GM21786 (cell line): Measurements from ENCODE around the gene SACS.
A peak's percentile ranks its signal among the peaks of the same experiment; 100 is the strongest.
"Not testable (repeated sequence)": the region's sequence is repeated elsewhere in the genome, so short reads cannot be mapped to it uniquely, and the experiment has no call there.

ENCODE experiments used
- ATAC-seq: cut with Tn5 transposase; IDR thresholded peaks from one replicate; pipeline ENCODE4 v1.9.1; 2021; ENCODE audit not compliant: unreplicated experiment

SACS gene

GRCh38 chr13:23418776-23419683 lies 14.5 kb downstream of the SACS start:
- ATAC-seq, result no peak

GRCh38 chr13:23414682-23415081 lies 18.8 kb downstream of the SACS start:
- ATAC-seq, result no peak

- no peak for ATAC-seq
Observed at GRCh38 chr13:23411706-23412105, 21.8 kb downstream of the SACS start.

- no peak for ATAC-seq
Observed at GRCh38 chr13:23411220-23411619, 22.3 kb downstream of the SACS start.

GRCh38 chr13:23408026-23408425 lies 25.5 kb downstream of the SACS start:
- ATAC-seq, result no peak

- not testable (repeated sequence) for ATAC-seq
Observed at GRCh38 chr13:23401156-23401555, 32.3 kb downstream of the SACS start.

- no peak for ATAC-seq
Observed at GRCh38 chr13:23399347-23399746, 34.2 kb downstream of the SACS start.

- no peak for ATAC-seq
Observed at GRCh38 chr13:23394821-23395220, 38.7 kb downstream of the SACS start.

GRCh38 chr13:23392925-23393645 lies 40.4 kb downstream of the SACS start:
- ATAC-seq, result no peak

GRCh38 chr13:23392313-23392712 lies 41.2 kb downstream of the SACS start:
- no peak for ATAC-seq

- ATAC-seq, result no peak
Observed at GRCh38 chr13:23391752-23392151, 41.8 kb downstream of the SACS start.

- ATAC-seq, result peak; percentile 75
Observed at GRCh38 chr13:23386533-23386932, 47.0 kb downstream of the SACS start.

- no peak for ATAC-seq
Observed at GRCh38 chr13:23385931-23386330, 47.6 kb downstream of the SACS start.

GRCh38 chr13:23384111-23384510 lies 49.4 kb downstream of the SACS start:
- peak; percentile 81 for ATAC-seq

GRCh38 chr13:23383151-23383550 lies 50.4 kb downstream of the SACS start:
- ATAC-seq, result no peak

- no peak for ATAC-seq
Observed at GRCh38 chr13:23381866-23382265, 51.6 kb downstream of the SACS start.

GRCh38 chr13:23380534-23380933 lies 53.0 kb downstream of the SACS start:
- ATAC-seq, result no peak

- ATAC-seq, result peak; percentile 36
Observed at GRCh38 chr13:23377983-23378632, 55.4 kb downstream of the SACS start.

- ATAC-seq, result no peak
Observed at GRCh38 chr13:23377579-23377978, 55.9 kb downstream of the SACS start.

- ATAC-seq, result peak; percentile 76
Observed at GRCh38 chr13:23375001-23375971, 58.2 kb downstream of the SACS start.
